OCI-LY1 (cell line): ENCODE data around the gene TCEAL9.

Source experiments
- H2AFZ ChIP-seq: fragments of 200-600 bp; sonication (generic), shearing (Covaris generic); 2 replicates; pipeline ENCODE4 v1.6.0; 2014; ENCODE audit warnings: antibody characterized with exemption, mild to moderate bottlenecking, low read length
- H3F3A ChIP-seq: fragments of 200-600 bp; sonication (generic), shearing (Covaris generic); 2 replicates; pipeline ENCODE4 v1.6.0; 2014; ENCODE audit warnings: mild to moderate bottlenecking, antibody characterized with exemption, low read length, moderate library complexity; ENCODE audit not compliant: insufficient read depth
- H3K27ac ChIP-seq: fragments of 200-600 bp; sonication (generic); 2 replicates; pipeline ENCODE4 v1.5.1; 2014; ENCODE audit warnings: low read length, mixed run types, mild to moderate bottlenecking, low read depth; ENCODE audit not compliant: poor library complexity, severe bottlenecking
- H3K27me3 ChIP-seq: fragments of 200-600 bp; sonication (generic); 2 replicates; pipeline ENCODE4 v1.6.0; 2014; ENCODE audit warnings: antibody characterized with exemption, mild to moderate bottlenecking, low read length, moderate library complexity; ENCODE audit not compliant: insufficient read depth
- H3K36me3 ChIP-seq: fragments of 200-600 bp; sonication (generic); 2 replicates; pipeline ENCODE4 v1.6.1; 2014; ENCODE audit warnings: mild to moderate bottlenecking, antibody characterized with exemption, low read length, moderate library complexity, mixed read lengths; ENCODE audit not compliant: insufficient read depth
- H3K4me1 ChIP-seq: fragments of 200-600 bp; sonication (generic); 2 replicates; pipeline ENCODE4 v1.5.1; 2014; ENCODE audit warnings: mild to moderate bottlenecking, low read length, moderate library complexity; ENCODE audit not compliant: insufficient read depth, severe bottlenecking
- H3K4me2 ChIP-seq: fragments of 200-600 bp; sonication (generic), shearing (Covaris generic); 2 replicates; pipeline ENCODE4 v1.6.1; 2014; ENCODE audit warnings: low read length
- H3K4me3 ChIP-seq: fragments of 200-600 bp; sonication (generic); 2 replicates; pipeline ENCODE4 v1.5.1; 2014; ENCODE audit warnings: low read length, low read depth, mild to moderate bottlenecking, mixed read lengths; ENCODE audit not compliant: poor library complexity, severe bottlenecking
- H3K79me2 ChIP-seq: fragments of 200-600 bp; shearing (Covaris generic); 2 replicates; pipeline ENCODE4 v1.6.1; 2016; ENCODE audit warnings: mixed run types, low read length, mixed read lengths; ENCODE audit not compliant: insufficient read depth
- H3K9ac ChIP-seq: fragments of 200-600 bp; sonication (generic), shearing (Covaris generic); 2 replicates; pipeline ENCODE4 v1.6.1; 2014; ENCODE audit warnings: mild to moderate bottlenecking, low read length, mixed read lengths
- H3K9me2 ChIP-seq: fragments of 200-600 bp; sonication (generic), shearing (Covaris generic); 2 replicates; pipeline ENCODE4 v1.6.1; 2014; ENCODE audit warnings: low read depth, mild to moderate bottlenecking, low read length, mixed read lengths
- H3K9me3 ChIP-seq: fragments of 200-600 bp; shearing (Covaris generic); 2 replicates; pipeline ENCODE4 v1.6.1; 2014; ENCODE audit warnings: low read length, mixed read lengths
- H4K20me1 ChIP-seq: fragments of 200-600 bp; sonication (generic), shearing (Covaris generic); 2 replicates; pipeline ENCODE4 v1.6.0; 2016; ENCODE audit warnings: mild to moderate bottlenecking, low read length; ENCODE audit not compliant: insufficient read depth
- EZH2 ChIP-seq: fragments of 200-600 bp; sonication (generic), shearing (Covaris generic); IDR thresholded peaks from 2 replicates; pipeline ENCODE4 v1.8.0; 2017; ENCODE audit warnings: borderline replicate concordance, mixed run types, mild to moderate bottlenecking, antibody characterized with exemption, low read length, moderate library complexity, mixed read lengths
- TF ChIP-seq, protein P1 (sequence below): fragments of 200-600 bp; sonication (generic), shearing (Covaris generic); IDR thresholded peaks from 2 replicates; pipeline ENCODE4 v1.5.1; 2017; ENCODE audit warnings: mild to moderate bottlenecking, antibody characterized with exemption, low read length, moderate library complexity, mixed read lengths

The TCEAL9 gene

DNA sequence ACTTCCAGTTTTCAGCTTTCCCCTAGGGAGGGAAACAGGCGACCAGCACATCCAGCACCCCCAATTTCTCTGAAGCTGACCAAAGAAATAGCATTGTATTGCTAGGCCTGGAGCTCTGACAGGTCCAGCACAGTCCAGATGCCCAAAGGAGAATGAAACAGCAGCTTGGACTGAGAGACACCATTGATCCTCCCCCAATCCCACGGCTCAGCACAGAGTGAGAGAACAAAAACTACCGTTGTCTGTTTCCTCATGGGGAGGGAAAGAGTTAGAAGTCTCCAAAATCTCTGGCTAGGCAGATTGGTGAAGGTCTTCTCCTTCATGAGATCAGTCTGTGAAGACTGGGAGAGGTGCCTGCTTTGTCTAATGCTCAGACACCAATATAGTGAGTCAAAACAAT, 17.6 kb upstream of the TCEAL9 start:
- Histone ChIP-seq H3K4me2 (no peak overlapping the region), H3K27me3 (no peaks in the 10 kb centered on the region), H3F3A (no peaks in the 10 kb centered on the region), H3K79me2 (no peaks in the 10 kb centered on the region), H3K4me3 (no peak overlapping the region), H3K27ac (no peak overlapping the region), H2AFZ (no peak overlapping the region), H3K9me3 (no peaks in the 10 kb centered on the region), H3K9ac (no peak overlapping the region), H3K36me3 (no peaks in the 10 kb centered on the region), H4K20me1 (no peaks in the 10 kb centered on the region), H3K9me2 (no peaks in the 10 kb centered on the region), H3K4me1 (no peaks in the 10 kb centered on the region)
- no peak for TF ChIP-seq EZH2
- TF ChIP-seq, protein P1, sequence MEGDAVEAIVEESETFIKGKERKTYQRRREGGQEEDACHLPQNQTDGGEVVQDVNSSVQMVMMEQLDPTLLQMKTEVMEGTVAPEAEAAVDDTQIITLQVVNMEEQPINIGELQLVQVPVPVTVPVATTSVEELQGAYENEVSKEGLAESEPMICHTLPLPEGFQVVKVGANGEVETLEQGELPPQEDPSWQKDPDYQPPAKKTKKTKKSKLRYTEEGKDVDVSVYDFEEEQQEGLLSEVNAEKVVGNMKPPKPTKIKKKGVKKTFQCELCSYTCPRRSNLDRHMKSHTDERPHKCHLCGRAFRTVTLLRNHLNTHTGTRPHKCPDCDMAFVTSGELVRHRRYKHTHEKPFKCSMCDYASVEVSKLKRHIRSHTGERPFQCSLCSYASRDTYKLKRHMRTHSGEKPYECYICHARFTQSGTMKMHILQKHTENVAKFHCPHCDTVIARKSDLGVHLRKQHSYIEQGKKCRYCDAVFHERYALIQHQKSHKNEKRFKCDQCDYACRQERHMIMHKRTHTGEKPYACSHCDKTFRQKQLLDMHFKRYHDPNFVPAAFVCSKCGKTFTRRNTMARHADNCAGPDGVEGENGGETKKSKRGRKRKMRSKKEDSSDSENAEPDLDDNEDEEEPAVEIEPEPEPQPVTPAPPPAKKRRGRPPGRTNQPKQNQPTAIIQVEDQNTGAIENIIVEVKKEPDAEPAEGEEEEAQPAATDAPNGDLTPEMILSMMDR: no peak

DNA sequence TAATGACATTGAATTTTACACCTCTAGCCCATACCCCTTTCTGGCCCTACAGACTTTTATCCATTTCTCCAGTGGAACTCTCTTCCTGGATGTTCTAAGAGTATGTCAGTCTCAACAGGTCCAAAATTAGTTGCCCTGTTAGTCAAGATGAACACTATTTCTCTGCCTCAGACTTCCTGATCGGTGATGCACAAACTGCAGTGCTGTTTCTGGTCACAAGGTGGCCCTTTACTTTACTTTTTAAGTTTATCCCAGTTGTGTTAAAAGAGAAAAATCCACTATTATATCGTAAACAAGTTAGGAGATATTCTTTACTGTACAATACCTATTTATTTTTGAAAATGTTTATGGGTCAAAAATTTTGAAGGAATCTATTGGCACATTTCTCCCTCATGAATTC, 13.2 kb upstream of the TCEAL9 start:
- no peaks in the 10 kb centered on the region for H3K36me3 ChIP-seq
- H4K20me1 ChIP-seq: no peaks in the 10 kb centered on the region
- no peaks in the 10 kb centered on the region for H3K27me3 ChIP-seq
- H2AFZ ChIP-seq: no peak overlapping the region
- no peak overlapping the region for H3K4me2 ChIP-seq
- no peaks in the 10 kb centered on the region for H3K79me2 ChIP-seq
- H3K27ac ChIP-seq: no peak overlapping the region
- no peaks in the 10 kb centered on the region for H3F3A ChIP-seq
- TF ChIP-seq EZH2: no peak
- TF ChIP-seq, protein P1: peak; percentile 64
- H3K9ac ChIP-seq: no peak overlapping the region
- no peak overlapping the region for H3K4me3 ChIP-seq
- H3K4me1 ChIP-seq: no peaks in the 10 kb centered on the region
- no peaks in the 10 kb centered on the region for H3K9me3 ChIP-seq
- H3K9me2 ChIP-seq: no peaks in the 10 kb centered on the region

DNA sequence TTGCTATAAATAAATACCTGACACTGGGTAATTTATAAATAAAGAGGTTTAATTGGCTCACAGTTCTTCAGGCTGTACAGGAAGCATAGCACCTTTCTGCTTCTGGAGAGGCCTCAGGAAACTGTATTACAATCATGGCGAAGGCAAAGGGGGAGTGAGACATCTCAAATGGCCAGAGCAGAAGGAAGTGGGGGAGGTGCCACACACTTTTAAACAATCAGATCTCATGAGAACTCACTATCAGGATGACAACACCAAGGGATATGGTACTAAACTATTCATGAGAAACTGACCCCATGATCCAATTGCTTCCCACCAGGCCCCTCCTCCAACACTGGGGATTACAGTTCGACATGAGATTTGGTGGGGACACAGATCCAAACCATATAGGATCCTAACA, 11.7 kb upstream of the TCEAL9 start:
- Histone ChIP-seq H3K9me2 (no peaks in the 10 kb centered on the region), H3K27ac (no peak overlapping the region), H3K27me3 (no peaks in the 10 kb centered on the region)

More for the DNA sequence above, 11.7 kb upstream of the TCEAL9 start:
- Histone ChIP-seq H2AFZ (no peak overlapping the region), H3K4me1 (no peaks in the 10 kb centered on the region), H3K79me2 (no peaks in the 10 kb centered on the region), H3K9ac (no peak overlapping the region), H4K20me1 (no peaks in the 10 kb centered on the region), H3K9me3 (no peaks in the 10 kb centered on the region), H3K4me2 (no peak overlapping the region), H3K36me3 (no peaks in the 10 kb centered on the region), H3K4me3 (no peak overlapping the region), H3F3A (no peaks in the 10 kb centered on the region)
- TF ChIP-seq, protein P1: no peak
- TF ChIP-seq EZH2: no peak
